HG02981 (cell line): ENCODE measurements around the gene PTPRJ.
"Not testable (repeated sequence)": the region's sequence is repeated elsewhere in the genome, so short reads cannot be mapped to it uniquely, and the experiment has no call there.

ENCODE experiments used
- ATAC-seq: cut with Tn5 transposase; IDR thresholded peaks from one replicate; pipeline ENCODE4 v1.9.1; 2021; ENCODE audit warnings: mild to moderate bottlenecking, moderate library complexity; ENCODE audit not compliant: unreplicated experiment

PTPRJ gene

DNA sequence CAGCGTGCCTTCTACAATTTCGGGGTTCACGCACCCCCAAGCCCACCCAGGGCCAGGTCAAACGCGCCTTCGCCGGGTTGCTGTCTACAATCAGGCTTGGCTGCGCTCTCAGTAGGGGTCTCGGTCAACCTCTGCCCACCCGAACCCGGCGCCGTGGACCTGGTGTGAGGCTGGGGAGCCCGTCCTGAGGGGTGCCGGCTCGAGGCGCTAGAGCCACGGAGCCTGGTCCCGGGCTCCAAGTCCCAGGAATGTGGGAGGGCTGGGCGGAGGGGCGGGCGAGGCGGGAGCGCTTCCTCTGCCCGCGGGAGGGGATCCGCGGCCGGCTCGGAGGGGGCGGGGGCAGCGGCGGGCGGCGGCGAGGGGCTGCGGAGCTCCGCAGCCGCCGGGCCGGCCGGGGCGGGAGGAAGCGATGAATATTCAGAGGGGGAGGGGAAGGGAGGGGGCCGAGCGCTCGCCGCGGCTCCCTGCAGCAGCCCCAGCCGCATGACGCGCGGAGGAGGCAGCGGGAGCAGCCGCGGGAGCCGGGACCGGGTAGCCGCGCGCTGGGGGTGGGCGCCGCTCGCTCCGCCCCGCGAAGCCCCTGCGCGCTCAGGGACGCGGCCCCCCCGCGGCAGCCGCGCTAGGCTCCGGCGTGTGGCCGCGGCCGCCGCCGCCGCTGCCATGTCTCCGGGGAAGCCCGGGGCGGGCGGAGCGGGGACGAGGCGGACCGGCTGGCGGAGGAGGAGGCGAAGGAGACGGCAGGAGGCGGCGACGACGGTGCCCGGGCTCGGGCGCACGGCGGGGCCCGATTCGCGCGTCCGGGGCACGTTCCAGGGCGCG, at the start of gene PTPRJ:
PTPRJ (plus strand) TSS at position 472 of the 819 bp plus-strand sequence. CDS start 354 bp downstream, outside the sequence.
- ATAC-seq, result peak; percentile 52

DNA sequence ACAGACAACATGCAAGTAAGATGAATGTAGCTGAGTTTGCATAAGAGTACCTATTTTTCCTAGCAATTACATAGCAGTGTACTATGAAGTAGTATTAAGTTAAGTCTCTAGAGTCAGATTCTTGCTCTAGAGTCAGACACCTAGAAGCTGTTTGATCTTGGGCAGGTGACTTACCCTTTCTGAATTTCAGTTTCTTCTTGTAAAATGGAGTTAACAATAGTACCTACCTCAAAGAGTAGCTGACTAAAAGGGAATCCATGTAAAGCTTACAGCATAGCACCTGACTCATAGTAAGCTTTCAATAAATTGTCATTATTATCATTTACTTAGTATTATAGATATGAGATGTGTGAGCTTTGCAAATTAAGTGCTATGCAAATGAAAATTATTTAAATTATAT, 47.8 kb upstream of the PTPRJ start:
- ATAC-seq, result no peak

DNA sequence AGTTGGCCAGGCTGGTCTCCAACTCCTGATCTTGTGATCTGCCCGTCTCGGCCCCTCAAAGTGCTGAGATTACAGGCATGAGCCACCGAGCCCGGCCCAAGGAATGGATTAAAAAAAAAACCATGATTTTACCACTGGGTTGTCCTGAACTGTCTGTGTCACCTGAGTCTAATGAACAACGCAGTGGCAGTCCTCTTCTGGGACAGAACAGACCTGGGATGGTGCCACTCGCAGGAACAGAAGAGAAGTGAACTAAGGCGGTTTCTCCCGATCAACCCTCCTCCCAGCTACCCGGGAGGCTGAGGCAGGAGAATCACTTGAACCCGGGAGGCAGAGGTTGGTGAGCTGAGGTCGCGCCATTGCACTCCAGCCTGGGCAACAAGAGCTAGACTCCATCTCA, 46.6 kb upstream of the PTPRJ start:
- ATAC-seq, result not testable (repeated sequence)

DNA sequence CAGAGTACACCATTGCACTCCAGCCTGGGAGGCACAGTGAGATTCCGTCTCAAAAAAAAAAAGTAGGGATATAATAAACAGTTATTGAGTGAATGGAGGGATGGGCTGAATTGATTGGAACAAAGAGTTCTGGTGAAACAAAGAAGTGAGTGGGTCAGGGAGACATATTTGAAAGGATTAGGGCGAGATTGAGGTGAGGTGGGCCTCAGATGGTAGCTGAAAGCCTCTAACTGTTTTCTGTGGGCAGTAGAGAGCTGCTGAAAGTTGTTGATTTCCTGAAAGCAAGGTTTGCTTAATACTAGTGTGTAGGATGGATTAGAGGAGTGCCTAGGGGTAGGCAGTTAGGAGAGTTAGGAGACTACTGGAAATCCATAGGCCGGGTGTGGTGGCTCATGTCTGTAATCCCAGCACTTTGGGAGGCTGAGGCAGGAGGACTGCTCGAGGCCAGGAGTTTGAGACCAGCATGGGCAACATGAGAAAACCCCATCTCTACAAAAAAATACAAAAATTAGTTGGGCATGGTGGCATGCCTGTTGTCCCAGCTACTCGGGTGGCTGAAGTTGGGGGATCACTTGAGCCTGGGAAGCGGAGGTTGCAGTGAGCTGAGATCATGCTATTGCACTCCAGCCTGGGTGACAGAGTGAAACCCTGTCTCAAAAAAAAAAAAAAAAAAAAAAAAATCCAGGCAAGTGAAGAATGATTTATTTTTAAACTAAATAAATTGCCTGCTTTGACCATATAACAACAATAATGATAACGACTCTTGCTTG, 41.4 kb upstream of the PTPRJ start:
- ATAC-seq, result no peak

DNA sequence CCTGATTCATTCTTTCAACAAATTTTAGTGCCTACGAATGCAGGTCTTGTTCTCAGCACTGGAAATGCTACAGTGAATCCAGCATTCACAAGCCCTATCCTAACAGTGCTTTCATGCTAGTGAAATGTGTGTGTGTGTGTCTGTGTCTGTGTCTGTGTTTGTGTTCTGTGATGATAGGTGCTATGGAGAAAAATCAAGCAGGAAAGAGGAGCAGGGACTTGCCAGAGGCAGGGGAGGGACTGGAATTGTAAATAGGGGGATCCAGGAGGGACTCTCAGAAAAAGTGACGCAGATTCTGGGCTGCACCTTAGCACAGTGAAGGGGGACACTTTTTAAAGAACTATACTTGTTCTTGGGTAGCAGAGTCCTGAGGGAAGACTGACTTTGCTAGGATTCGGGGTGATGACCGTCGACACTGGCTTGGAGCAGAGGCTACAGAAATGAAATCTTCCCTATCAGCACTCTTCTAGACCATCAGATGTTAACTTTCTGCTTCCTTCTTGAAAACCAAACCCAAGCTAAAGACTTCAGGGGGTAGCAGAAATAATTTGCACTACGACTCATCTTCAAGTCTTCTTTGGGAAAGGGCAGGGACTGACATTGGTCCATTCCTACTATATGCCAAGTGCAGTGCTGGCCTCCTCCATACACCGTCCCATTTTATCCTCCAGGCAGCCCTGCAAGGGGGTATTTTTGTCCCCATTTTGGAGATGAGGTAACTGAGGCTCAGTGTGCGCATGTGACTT, 39.3 kb upstream of the PTPRJ start:
- ATAC-seq, result no peak

DNA sequence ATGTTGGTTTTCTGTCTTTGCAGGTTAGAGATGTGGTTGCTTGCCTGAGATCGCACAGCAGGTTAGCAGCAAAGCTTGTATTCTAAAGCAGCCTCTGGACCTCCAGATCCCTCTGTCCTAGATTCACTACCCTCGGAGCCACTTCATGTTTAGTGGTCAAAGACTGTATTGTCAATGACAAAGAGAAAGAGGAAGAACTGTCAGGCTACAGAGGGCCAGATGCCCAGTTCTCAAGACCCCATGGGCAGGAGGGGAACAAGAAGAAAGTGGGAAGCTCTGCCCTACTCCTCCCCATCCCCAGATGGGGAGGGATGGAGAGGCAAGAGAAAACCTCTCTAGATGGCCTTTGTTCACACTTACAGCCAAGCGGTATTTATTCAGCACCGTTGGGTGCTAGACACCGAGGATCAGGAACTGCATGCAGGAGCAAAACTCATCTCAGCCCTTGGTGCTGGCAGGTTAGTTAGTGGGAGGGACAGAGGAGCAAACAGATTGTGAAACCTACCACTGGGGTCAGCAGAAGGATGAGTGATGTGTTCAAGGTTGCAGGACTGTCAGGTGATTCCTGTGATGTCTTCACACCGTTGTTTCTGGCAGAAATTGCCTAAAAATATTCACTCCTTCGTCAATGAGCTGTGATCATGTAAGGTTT, 38.3 kb upstream of the PTPRJ start:
- ATAC-seq, result no peak

DNA sequence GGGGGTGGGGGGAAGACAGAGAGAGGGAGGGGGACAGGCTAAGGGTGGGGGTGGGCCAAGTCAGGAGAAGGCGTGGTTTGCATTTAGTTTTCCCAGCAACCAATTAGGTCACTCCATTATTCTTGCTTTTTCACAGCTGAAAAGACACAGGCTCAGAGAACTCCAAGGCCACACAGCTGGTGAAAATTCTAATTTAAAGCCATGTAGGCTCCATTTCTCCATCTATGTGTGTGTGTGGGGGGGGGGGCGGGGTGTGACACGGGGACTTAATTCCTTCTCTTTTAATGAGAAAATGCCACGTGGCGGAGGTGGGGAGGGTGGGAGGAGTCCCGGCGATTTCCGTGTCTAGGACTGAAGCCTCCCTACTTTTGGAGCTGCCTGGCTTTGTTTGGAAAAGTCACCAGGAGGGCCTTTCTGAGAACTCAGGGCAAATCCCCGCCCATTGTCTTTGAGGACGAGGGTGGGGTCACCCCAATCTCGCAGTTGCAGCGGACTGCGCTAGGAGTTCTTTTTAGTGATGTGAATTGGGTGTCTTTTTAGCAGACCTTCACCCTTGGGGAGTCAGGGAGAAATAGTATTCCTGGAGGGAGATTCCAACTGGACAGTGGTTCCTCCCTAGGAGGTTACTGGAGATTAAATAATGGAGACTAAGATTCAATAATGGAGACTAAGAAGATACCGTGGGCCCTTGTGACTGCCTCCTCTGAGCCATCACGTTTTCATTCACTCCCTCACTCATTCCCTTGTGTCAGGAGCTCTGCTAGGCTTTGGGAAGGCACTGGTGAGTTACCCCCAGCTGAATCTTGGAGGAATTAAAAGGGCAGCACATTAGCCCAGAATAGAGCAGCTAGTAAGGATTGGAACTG, 36.4 kb upstream of the PTPRJ start:
- ATAC-seq, result no peak

DNA sequence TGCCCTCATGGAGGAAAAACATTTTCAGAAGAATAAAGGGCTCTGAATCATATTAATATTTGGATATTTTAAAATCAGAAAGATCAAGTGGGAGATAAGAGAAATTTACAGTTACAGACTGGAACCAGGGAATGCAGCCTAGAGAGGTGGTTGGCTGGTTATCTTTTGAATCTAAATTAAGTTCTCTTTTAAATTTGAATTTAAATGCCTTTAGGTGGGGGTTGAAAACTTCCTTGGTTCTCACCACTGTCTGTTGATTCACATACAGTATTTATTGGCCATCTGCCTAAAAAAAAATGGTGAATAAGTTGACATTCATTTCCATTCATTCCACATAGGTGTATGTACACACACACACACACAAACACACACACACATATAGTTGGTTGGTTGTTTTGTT, 35.7 kb upstream of the PTPRJ start:
- ATAC-seq, result no peak

DNA sequence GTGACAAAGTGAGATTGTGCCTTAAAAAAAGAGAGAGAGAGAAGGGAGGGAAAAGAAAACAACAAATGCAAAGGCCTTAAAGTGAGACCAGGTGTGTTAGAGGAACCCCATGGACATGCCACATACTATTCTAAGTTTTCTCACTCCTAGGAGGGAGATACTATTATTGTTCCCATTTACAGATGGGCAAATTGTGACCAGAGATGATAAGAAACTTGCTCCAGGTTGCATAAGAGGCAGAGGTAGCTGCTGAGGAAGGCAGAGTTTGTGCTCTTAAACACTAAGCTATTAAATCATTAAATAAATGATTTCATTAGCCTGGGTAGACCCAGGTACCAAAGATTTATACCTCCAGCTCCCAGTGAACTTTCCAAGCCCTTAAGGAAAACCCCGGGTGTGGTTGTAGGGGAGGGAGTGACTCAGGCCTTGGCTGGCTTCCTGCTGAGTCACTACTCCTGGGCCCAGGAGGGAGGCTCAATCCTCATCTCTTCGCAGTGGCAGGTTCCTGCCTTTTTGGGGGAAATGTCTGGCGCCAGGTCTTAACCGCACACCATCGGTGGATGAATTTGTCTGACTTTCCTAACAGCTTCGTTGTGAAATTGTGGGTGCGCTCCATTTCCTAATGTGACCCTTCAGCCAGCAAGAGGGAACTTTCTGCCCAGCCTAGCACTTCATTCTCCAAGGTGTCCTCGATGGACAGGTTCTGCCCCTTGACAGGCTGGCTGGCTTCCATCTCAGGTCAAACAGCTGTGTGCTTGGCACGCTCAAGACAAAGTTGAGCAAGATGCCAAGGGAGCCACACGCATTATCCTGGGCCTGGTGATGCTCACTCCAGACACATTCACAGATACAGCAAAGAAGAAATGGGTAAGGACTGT, 33.4 kb upstream of the PTPRJ start:
- ATAC-seq, result no peak

DNA sequence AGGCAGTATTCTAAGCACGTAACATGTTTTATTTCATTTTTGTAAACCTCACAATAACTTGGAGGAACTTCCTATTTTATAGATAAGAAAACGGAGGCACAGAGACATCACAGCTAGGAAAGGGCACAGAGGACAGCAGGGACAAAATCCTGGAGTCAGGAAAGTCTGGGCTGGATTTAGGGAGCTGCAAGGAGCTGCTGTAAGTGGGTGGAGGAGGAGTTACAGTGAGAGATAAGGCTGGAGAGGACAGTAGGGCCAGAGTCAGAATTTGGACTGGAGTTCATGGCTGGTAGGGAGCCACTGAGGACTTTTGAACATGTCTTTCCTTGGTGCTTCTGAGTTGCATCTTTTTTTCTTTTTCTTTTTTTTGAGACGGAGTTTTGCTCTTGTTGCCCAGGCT, 32.2 kb upstream of the PTPRJ start:
- no peak for ATAC-seq

DNA sequence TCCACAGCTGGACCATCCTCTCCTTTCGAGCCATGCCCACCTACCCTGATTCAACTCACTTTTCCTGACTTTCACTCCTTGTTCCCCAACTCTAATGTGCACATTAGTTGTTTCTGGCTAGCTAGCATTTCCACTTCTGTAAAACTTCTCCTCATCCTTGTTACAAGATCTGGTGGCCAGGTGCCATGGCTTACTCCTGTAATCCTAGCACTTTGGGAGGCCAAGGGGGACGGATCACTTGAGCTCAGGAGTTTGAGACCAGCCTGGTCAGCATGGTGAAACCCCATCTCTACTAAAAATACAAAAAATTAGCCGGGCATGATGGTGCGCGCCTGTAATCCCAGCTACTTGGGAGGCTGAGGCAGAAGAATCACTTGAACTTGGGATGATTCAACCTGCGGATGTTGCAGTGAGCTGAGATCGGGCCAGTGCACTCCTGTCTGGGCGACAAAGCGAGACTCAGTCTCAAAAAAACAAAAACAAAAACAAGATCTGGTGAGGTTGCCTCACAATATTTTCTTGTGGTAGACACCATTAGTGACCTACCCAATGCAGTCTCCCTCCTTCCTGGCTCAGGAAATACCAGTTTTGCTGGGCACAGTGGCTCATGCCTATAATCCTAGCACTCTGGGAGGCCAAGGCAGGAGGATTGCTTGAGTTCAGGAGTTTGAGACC, 31.2 kb upstream of the PTPRJ start:
- not testable (repeated sequence) for ATAC-seq

DNA sequence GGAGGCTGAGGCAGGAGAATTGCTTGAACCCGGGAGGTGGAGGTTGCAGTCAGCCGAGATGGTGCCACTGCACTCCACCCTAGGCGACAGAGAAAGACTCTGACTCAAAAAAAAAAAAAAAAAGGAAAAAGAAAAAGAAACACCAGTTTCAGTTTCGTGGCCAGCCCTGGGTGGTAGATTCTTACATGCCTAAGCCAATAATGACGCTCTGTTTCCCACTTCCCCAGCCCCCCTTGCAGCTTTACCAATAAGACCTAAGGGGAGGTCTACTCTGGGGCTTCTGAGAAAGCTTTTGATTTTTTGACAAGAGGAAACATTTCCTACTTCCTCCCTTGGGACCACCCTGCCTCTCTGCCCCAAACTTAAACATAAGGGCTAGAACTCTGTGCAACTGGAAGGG, 30.0 kb upstream of the PTPRJ start:
- ATAC-seq, result peak; percentile 77

DNA sequence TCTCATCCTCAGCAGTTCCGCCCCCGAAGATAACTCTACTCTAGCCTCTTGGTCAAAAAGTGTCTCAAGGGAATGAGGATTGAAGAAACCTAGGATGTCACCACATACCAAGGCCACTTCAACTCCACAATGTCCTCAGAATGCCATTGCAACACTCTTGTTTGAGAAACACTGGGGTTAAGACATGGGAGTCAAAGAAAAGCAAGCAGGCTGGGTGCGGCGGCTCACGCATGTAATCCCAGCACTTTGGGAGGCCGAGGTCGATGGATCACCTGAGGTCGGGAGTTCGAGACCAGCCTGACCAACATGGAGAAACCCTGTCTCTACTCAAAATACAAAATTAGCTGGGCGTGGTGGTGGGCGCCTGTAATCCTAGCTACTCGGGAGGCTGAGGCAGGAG, 28.9 kb upstream of the PTPRJ start:
- not testable (repeated sequence) for ATAC-seq

DNA sequence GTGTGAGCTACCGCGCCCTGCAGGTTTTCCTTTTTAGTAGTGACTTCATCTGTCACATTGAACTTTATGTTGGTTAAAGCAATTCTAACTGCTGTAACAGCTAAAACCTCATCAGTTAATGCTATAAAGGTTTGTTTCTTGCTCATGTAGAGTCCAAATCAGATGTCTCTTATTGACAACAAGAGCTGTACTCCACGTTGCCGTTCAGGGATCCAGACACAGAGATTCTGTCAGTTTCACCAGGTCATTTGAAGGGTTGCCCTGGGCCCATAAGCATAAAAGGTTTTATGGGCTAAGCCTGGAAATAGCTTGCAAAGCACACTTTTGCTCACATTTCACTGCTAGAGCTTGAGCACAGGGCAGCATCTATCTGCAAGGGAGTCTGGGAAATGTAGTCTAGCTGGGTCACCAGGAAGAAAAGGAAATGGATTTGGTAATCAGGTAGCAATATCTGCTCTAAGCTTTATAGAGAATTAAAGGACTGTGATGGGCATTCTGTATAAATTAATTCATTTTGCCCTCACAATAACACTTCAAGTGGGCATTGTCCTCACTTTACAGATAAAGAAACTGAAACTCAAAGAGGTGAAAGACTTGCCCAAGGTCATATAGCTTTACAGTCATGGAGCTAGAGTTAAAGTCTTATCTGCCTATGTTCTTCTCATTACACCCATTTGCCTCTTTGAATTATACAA, 25.2 kb upstream of the PTPRJ start:
- ATAC-seq, result no peak

DNA sequence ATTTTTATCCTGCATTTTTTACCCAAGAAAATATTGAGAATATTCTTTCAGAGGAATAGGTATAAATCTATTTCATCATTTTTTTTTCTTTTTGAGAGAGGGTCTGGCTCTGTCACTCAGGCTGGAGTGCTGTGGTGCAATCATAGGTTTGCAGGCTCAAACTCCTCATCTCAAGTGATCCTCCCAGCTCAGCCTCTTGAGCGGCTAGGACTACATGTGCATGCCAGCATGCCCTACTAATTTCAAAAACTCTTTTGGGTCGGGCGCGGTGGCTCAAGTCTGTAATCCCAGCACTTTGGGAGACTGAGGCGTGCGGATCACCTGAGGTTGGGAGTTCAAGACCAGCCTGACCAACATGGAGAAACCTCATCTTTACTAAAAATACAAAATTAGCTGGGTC, 20.3 kb upstream of the PTPRJ start:
- no peak for ATAC-seq

DNA sequence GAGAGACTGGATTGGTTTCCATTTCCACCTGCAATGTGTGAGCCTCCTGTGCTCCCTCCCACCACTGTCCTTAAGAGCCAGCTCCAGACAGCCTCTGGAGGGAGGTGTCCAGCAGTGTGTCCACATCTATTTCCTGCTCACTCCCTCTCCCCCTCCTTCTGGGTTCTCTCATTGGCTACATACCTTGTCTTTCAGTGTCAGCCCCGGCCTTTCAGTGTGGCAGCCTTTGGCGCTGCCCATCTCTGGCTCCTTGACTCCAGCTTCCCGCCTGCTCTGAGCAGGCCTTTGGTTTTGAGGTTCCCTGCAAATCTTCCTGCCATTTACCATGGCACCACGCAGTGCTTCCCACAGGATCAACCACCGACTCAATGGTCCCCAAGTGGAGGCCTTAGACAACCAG, 19.0 kb upstream of the PTPRJ start:
- no peak for ATAC-seq

DNA sequence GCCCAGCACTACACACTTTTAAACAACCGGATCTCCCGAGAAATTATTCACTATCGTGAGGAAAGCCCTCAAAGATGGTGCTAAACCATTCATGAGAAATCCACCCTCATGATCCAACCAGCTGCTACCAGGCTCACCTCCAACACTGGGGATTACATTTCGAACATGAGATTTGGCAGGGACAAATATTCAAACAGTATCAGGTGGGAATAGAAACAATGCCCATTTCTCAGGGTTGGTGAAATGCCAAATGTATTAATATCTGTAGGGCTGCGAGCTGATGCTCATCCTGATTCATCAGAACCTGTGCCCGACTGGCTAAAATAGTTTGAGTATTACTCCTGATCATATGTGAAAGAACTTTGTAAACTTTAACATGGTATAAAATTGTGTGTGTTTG, 15.8 kb upstream of the PTPRJ start:
- ATAC-seq, result no peak
